G401 (cell line): ENCODE data around the gene AP3D1. TPM values are rescaled to one million over a fixed set of nuclear protein-coding genes. Genes with fewer than 3 reads are reported as not detected.

Experiments used
- DNase-seq: peaks from one replicate; pipeline ENCODE4 v3.0.0-alpha.2; 2015; ENCODE audit warnings: low spot score
- in situ Hi-C: cut with HindIII; loops from 2 replicates; pipeline ENCODE4 v1.10.0; 2016; ENCODE audit warnings: low sequenced_read_pairs, mixed read lengths
- total RNA-seq: library from RNA; depleted of rRNA; stranded (reverse); fragments of >200 nt; shearing (Covaris generic); gene quantifications from 2 replicates; pipeline ENCODE4 v1.2.3, GENCODE V29; 2014; rRNA removed

The AP3D1 gene
- total RNA-seq, 1 experiment from 2014 or later = 235 TPM

GRCh38 chr19:2058570-2059421, 92.6 kb downstream of the AP3D1 start:
- no peak for DNase-seq
- in situ Hi-C loops = no loop called here

GRCh38 chr19:2057484-2058469, 93.6 kb downstream of the AP3D1 start:
- in situ Hi-C loops = no loop called here
- no peak for DNase-seq

- in situ Hi-C loops = no loop called here
- no peak for DNase-seq
Observed at GRCh38 chr19:2056837-2057192, 94.6 kb downstream of the AP3D1 start.

GRCh38 chr19:2055931-2056836, 95.2 kb downstream of the AP3D1 start:
- in situ Hi-C loops = no loop called here
- DNase-seq = peak; percentile 78

- in situ Hi-C loops = no loop called here
Observed at GRCh38 chr19:2054763-2055162, 96.6 kb downstream of the AP3D1 start.

GRCh38 chr19:2053601-2054389, 97.6 kb downstream of the AP3D1 start:
- DNase-seq = peak; percentile 67
- in situ Hi-C loops = no loop called here

More at GRCh38 chr19:2054763-2055162, 96.6 kb downstream of the AP3D1 start:
- no peak for DNase-seq

- in situ Hi-C loops = no loop called here
Observed at GRCh38 chr19:2051773-2052704, 99.3 kb downstream of the AP3D1 start.

GRCh38 chr19:2050991-2051772, 100.2 kb downstream of the AP3D1 start, which contains the start of gene MKNK2:
Gene MKNK2, minus strand, starts transcription at chr19:2051244. Its CDS starts 393 bp downstream, at chr19:2050851.
- in situ Hi-C loops = no loop called here
- DNase-seq = peak; percentile 92

More at GRCh38 chr19:2051773-2052704, 99.3 kb downstream of the AP3D1 start:
- DNase-seq = no peak

Other genes starting within 250 kb of the AP3D1 start
- 8.6 and 13.5 TPM in 2 replicates for gene ADAT3, start 246.2 kb downstream of the AP3D1 start, total RNA-seq
- gene SCAMP4, start 246.2 kb downstream of the AP3D1 start, total RNA-seq = 45.9 and 70.6 TPM in 2 replicates
- gene CSNK1G2, start 210.4 kb downstream of the AP3D1 start, total RNA-seq = 74.7 and 81.9 TPM in 2 replicates
- 70.9 and 89.0 TPM in 2 replicates for gene BTBD2, start 135.9 kb downstream of the AP3D1 start, total RNA-seq
- gene MKNK2, start 100.3 kb downstream of the AP3D1 start, total RNA-seq = 113 and 118 TPM in 2 replicates
- gene MOB3A, start 55.2 kb downstream of the AP3D1 start, total RNA-seq = 20.6 and 29.0 TPM in 2 replicates
- gene IZUMO4, start 54.7 kb downstream of the AP3D1 start, total RNA-seq = 0.25 and 4.0 TPM in 2 replicates
- 12.1 and 14.8 TPM in 2 replicates for gene DOT1L, start 12.4 kb upstream of the AP3D1 start, total RNA-seq
- gene PLEKHJ1, start 84.8 kb upstream of the AP3D1 start, total RNA-seq = 172 and 182 TPM in 2 replicates
- gene SF3A2, start 85.3 kb upstream of the AP3D1 start, total RNA-seq = 21.9 and 33.0 TPM in 2 replicates
- gene AMH, start 97.8 kb upstream of the AP3D1 start, total RNA-seq = 2.6 and 4.6 TPM in 2 replicates
- 2.5 TPM in 1 of 2 replicates, not detected in the other for gene JSRP1, start 104.9 kb upstream of the AP3D1 start, total RNA-seq
- gene PEAK3, start 130.6 kb upstream of the AP3D1 start, total RNA-seq = not detected in 2 replicates
- not detected in 2 replicates for gene LINGO3, start 156.6 kb upstream of the AP3D1 start, total RNA-seq
- 400 and 511 TPM in 2 replicates for gene LSM7, start 177.0 kb upstream of the AP3D1 start, total RNA-seq
- gene SPPL2B, start 177.1 kb upstream of the AP3D1 start, total RNA-seq = 31.6 and 36.5 TPM in 2 replicates
- 0.17 TPM in 1 of 2 replicates, not detected in the other for gene TMPRSS9, start 208.7 kb upstream of the AP3D1 start, total RNA-seq